ENCODE data around the gene RBBP4.
"Not testable (repeated sequence)": the region's sequence is repeated elsewhere in the genome, so short reads cannot be mapped to it uniquely, and the experiment has no call there.

The RBBP4 gene

GRCh38 chr1:32696041-32696440, 45.0 kb downstream of the RBBP4 start:
- no peak for DNase-seq

DNA sequence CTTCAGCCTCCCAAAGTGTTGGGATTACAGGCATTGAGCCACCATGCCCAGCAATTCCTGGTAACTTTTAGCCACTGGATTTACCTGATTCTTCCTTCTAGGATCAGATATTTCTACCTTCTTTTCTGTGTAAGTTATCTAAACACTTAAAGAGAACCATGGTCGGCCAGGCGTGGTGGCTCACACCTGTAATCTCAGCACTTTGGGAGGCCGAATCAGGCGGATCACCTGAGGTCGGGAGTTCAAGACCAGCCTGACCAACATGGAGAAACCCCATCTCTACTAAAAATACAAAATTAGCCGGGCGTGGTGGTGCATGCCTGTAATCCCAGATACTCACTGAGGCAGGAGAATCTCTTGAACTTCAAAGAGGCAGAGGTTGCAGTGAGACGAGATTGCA, 46.0 kb downstream of the RBBP4 start:
- not testable (repeated sequence) for DNase-seq

DNA sequence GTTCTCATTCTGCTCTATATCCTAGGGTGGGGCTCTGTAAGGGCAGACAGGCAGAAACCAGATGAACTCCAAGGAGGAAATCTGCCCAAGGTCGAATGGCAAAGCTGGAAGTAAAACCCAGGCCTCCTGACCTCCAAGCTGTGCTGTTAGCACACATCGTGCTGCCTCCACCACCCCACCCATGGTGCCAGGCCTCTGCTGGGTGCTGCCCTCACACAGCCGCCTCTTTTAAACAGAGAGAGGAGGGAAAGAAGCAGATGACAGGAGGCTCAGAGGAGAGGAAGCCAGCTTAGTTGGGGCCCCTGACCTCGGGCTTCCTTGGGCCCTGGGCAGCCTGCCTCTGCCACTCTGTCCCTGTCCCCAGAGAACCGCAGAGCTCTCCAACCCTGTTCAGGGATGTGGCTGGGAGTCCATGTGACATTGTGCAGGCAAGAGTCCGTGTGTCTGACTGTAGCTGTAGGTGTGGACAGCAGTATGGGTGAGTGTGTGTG, 50.5 kb downstream of the RBBP4 start:
- no peak for DNase-seq

DNA sequence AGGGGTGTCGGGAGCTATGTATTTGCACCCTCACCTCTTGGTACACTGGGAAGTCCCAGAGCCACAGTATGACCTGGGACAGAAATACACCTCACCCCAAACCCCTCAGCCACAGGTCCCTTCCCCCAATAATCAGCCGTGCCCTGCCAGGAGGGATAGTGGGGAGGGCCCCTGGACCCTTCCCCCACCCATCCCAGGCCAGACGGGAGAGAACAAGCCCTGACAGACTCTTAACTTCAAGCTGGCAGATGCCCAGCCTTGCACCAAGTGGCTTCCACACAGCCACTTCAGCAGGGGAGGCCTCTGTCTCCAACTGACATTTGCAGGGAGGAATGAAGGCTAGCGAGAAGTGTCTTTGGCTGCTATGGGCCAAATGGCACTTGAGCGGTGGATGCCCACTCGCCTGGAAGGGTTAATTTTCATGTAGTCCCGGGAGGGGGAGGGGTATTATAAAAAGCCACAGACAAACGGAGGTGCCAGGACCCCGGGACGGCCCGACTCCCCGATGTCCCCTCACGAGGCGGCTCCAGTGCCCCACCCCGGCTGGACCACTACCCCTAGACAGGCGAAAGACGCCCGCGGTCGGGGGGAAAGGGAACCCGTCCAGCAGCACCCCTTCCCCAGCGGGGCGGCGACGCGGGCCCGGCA, 51.1 kb downstream of the RBBP4 start:
- no peak for DNase-seq

DNA sequence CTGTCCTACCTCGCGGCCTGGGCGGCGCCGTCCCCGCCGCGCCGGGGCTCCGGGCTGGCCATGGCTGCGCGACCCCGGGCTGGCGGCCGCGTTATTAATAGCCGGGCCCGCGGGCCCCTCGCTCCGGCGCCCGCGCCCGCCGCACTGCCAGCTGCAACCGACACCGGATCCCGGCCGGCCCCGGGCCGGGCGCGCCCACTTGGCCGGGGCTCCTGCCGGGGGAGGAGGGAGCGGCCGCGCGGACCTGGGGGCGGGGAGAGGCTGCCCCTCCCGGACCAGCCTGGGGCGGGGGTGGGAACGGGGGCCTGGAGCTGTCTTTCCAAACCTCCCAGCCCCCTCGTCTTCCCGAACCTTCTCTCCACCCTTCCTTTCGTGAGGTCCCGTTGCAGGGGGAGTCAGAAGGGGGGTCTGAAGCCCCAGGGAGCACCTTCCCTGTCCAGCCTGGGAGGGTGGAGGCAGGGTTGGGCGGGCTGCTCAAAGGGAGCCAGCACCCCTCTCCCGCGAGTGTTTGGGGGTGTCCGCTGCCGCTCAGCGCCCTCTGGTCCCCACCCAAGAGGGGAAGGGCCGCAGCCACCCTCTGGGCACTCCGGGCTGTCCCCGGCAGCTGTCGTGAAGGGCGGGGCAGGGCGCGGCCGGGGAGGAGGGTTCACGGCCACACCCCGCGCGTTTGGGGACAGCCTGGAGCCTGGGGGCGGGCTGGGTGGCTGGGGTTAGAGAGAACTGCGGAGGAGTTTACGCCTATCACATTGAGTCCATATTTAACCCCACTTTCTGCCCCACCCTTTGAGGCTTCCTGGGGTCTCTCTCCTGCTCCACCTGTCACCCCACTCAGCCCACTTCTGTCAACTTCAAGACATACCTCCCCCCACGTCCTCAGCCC, 51.8 kb downstream of the RBBP4 start, which contains the start of gene SYNC:
Gene SYNC, minus strand, starts transcription at position 172 of the 880 bp plus-strand sequence. Its CDS starts 110 bp downstream, at position 62.
- no peak for DNase-seq

DNA sequence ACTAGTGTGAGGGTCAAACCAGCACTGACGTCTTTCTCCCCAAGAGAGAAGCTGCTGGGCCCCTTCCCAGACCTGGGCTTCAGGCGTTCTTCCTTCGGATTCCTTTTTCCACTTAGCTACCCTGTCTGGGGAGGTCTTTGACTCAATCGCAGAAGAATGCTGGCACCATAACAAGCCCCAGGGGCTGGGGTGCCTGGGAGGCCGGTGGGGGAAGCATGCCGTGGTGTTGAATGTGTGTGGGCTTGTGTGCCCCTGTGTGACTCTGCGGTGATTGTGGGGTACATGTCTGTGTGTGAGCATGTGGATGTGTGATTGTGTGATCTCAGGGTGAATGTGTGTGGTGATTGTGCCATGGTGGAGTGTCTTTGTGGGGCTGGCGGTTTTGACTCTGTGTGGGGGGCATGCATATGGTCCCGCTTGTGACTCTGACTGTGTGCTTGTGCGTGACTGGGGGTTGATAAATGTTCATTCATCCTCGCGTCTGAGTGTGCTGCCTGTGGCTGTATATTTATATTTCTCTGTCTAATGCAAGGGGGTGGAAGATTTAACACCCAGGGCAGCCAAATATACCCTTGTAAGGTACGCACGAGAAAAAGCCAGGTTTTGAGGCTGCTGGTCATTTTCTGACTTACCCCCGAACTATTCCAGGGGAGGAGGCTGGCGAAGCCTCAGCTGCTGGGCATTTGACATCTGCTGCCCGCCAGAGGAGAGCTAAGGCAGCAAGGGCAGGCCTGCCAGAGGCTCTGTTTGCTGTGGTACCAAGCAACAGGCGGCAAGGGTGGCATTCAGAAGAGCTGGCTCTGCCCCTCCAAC, 52.7 kb downstream of the RBBP4 start:
- no peak for DNase-seq

DNA sequence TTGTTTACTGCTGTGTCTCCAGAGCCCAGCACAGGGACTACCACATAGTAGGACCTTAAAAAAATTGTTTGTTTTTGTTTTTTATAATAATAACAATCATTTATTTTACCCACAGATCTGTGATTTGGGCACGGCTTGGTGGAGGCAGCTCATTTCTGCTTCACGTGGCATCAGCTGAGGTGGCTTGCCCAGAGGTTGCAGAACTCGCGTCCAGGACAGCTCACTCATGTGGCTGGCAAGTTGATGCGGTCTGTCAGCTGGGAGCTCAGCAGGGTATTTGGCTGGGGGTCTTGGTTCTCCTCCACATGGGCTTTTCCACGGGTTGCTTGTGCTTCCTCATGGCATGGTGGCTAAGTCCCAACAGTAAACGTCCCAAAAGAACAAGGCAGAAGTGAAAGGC, 54.5 kb downstream of the RBBP4 start:
- DNase-seq = no peak

- DNase-seq = no peak
These were observed 55.5 kb downstream of the RBBP4 start for GRCh38 chr1:32706491-32706890.

GRCh38 chr1:32709075-32709474, 58.1 kb downstream of the RBBP4 start:
- no peak for DNase-seq

GRCh38 chr1:32709476-32709875, 58.5 kb downstream of the RBBP4 start:
- no peak for DNase-seq

GRCh38 chr1:32711221-32711620, 60.2 kb downstream of the RBBP4 start:
- not testable (repeated sequence) for DNase-seq

GRCh38 chr1:32713081-32713480, 62.1 kb downstream of the RBBP4 start:
- DNase-seq = no peak

DNA sequence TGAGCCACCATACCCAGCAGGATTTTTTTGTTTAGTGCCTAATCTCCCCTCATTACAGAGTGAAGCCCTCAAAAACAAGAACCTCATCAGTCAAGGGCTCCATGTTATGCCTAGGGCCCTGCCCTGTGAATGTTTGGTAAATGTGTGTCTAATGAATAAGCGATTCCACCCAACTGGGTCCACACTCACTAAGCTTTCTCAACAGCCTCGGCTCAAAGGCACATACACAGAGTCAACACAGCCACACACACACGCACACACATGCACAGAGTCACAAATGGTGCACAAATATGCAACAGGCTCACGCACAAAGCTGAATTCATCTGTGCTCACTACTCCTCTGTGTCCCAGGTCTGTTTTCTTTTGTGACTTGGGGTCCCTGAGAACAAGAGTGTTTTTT, 63.3 kb downstream of the RBBP4 start:
- DNase-seq = no peak

- no peak for DNase-seq
These were observed 64.9 kb downstream of the RBBP4 start for GRCh38 chr1:32715901-32716311.

GRCh38 chr1:32716312-32717148, 65.5 kb downstream of the RBBP4 start:
- peak; percentile 82 for DNase-seq

- DNase-seq = no peak
These were observed 66.5 kb downstream of the RBBP4 start for GRCh38 chr1:32717503-32717902.

- no peak for DNase-seq
These were observed 67.0 kb downstream of the RBBP4 start for GRCh38 chr1:32718036-32718435.

- DNase-seq = no peak
These were observed 67.5 kb downstream of the RBBP4 start for GRCh38 chr1:32718527-32718926.

DNA sequence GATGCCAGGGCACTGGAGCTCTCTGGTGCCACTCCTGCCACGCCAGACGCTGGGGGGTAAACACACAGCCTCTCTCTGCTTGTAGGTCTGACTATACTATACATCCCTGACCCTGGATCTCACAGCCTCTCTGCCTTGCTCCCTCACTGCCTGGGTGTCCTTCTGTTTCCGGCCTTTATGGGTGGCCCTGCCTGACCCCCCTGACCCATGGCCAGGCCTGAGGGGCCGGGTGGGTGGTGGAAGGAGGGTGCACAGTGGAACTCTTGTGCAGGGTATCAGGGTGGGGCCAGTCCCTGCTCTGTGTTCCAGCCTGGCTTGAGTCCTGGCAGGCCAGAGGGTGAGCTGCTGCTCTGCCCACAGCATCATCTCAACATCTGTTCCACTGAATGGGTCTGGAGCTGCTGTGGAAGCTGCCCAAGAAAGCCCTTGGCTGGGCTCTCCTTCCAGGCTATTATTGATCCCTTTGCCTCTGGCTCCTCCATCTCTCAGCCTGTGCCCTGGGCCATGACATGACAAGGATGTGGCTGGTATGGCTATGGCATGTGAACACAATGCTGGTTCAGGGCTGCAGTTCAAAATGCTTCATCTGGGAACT, 68.8 kb downstream of the RBBP4 start:
- DNase-seq = no peak

- DNase-seq = no peak
These were observed 73.9 kb downstream of the RBBP4 start for GRCh38 chr1:32724678-32725614.

GRCh38 chr1:32725615-32725982, 74.6 kb downstream of the RBBP4 start:
- no peak for DNase-seq

All from NCI-H187 treated with DMSO at 0.1 percent for 48 hours (cell line).